ENCODE data around the gene HERC3.

The HERC3 gene

GRCh38 chr4:88725986-88726385 is 133.7 kb downstream of the HERC3 start:
- DNase-seq = no peak
- H3K9me3 ChIP-seq (ENCODE audit: control insufficient read depth, low read length) = no peaks in the 10 kb centered on the region
- H3K27me3 ChIP-seq (replicated peaks; ENCODE audit: control insufficient read depth, insufficient read depth, low read length, poor library complexity, severe bottlenecking) = no peaks in the 10 kb centered on the region
- H3K27ac ChIP-seq (ENCODE audit: insufficient read depth, low read length, poor library complexity, severe bottlenecking) = no peak overlapping the region
- no peaks in the 10 kb centered on the region for H3K4me1 ChIP-seq (ENCODE audit: control insufficient read depth, insufficient read depth, low read length, poor library complexity, severe bottlenecking)
- no peak overlapping the region for H3K4me3 ChIP-seq (ENCODE audit: insufficient read depth, low read depth, low read length, poor library complexity, severe bottlenecking)
- peaks cover 63% of the 10 kb centered on the region for H3K36me3 ChIP-seq (ENCODE audit: control insufficient read depth, insufficient read depth, low read length)

- H3K36me3 ChIP-seq (ENCODE audit: control insufficient read depth, insufficient read depth, low read length) = peaks cover 50% of the 10 kb centered on the region
Measured at GRCh38 chr4:88728146-88728545, 135.9 kb downstream of the HERC3 start.

GRCh38 chr4:88729146-88729760 is 137.0 kb downstream of the HERC3 start:
- no peak overlapping the region for H3K4me3 ChIP-seq (ENCODE audit: insufficient read depth, low read depth, low read length, poor library complexity, severe bottlenecking)
- H3K9me3 ChIP-seq (ENCODE audit: control insufficient read depth, low read length) = no peaks in the 10 kb centered on the region
- no peaks in the 10 kb centered on the region for H3K27me3 ChIP-seq (replicated peaks; ENCODE audit: control insufficient read depth, insufficient read depth, low read length, poor library complexity, severe bottlenecking)
- no peaks in the 10 kb centered on the region for H3K4me1 ChIP-seq (ENCODE audit: control insufficient read depth, insufficient read depth, low read length, poor library complexity, severe bottlenecking)
- H3K36me3 ChIP-seq (ENCODE audit: control insufficient read depth, insufficient read depth, low read length) = peaks cover 43% of the 10 kb centered on the region
- no peak overlapping the region for H3K27ac ChIP-seq (ENCODE audit: insufficient read depth, low read length, poor library complexity, severe bottlenecking)
- DNase-seq = no peak

More at GRCh38 chr4:88728146-88728545, 135.9 kb downstream of the HERC3 start:
- H3K9me3 ChIP-seq (ENCODE audit: control insufficient read depth, low read length) = no peaks in the 10 kb centered on the region
- no peak for DNase-seq
- H3K27ac ChIP-seq (ENCODE audit: insufficient read depth, low read length, poor library complexity, severe bottlenecking) = no peak overlapping the region
- no peak overlapping the region for H3K4me3 ChIP-seq (ENCODE audit: insufficient read depth, low read depth, low read length, poor library complexity, severe bottlenecking)
- no peaks in the 10 kb centered on the region for H3K4me1 ChIP-seq (ENCODE audit: control insufficient read depth, insufficient read depth, low read length, poor library complexity, severe bottlenecking)
- H3K27me3 ChIP-seq (replicated peaks; ENCODE audit: control insufficient read depth, insufficient read depth, low read length, poor library complexity, severe bottlenecking) = no peaks in the 10 kb centered on the region

- H3K9me3 ChIP-seq (ENCODE audit: control insufficient read depth, low read length) = no peaks in the 10 kb centered on the region
- DNase-seq = no peak
- peaks cover 28% of the 10 kb centered on the region for H3K36me3 ChIP-seq (ENCODE audit: control insufficient read depth, insufficient read depth, low read length)
- H3K4me1 ChIP-seq (ENCODE audit: control insufficient read depth, insufficient read depth, low read length, poor library complexity, severe bottlenecking) = no peaks in the 10 kb centered on the region
- H3K27me3 ChIP-seq (replicated peaks; ENCODE audit: control insufficient read depth, insufficient read depth, low read length, poor library complexity, severe bottlenecking) = no peaks in the 10 kb centered on the region
- H3K4me3 ChIP-seq (ENCODE audit: insufficient read depth, low read depth, low read length, poor library complexity, severe bottlenecking) = no peak overlapping the region
- H3K27ac ChIP-seq (ENCODE audit: insufficient read depth, low read length, poor library complexity, severe bottlenecking) = no peak overlapping the region
Measured at GRCh38 chr4:88730811-88731210, 138.5 kb downstream of the HERC3 start.

DNA sequence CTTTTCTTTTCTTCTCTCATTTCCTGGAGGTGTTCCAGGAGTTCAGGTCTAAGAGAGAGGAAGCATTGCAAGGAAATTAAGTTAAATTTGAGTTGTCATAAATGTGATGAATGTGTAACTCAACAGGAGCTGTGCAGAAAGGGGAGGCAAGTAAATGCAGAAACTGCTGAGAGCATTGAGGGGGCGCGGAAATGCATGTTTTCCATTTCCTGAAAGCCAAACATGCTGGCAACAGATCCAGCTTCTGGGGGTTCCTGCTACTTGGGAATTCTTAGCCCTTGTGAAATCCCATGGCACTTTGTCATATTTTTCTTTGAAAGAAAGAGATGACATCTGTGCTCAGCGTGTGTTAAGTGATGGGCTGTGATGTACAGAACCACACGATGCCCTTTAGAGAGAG is 139.1 kb downstream of the HERC3 start:
- H3K27ac ChIP-seq (ENCODE audit: insufficient read depth, low read length, poor library complexity, severe bottlenecking) = no peak overlapping the region
- H3K4me3 ChIP-seq (ENCODE audit: insufficient read depth, low read depth, low read length, poor library complexity, severe bottlenecking) = no peak overlapping the region
- peaks cover 26% of the 10 kb centered on the region for H3K36me3 ChIP-seq (ENCODE audit: control insufficient read depth, insufficient read depth, low read length)
- no peaks in the 10 kb centered on the region for H3K4me1 ChIP-seq (ENCODE audit: control insufficient read depth, insufficient read depth, low read length, poor library complexity, severe bottlenecking)
- DNase-seq = no peak
- no peaks in the 10 kb centered on the region for H3K27me3 ChIP-seq (replicated peaks; ENCODE audit: control insufficient read depth, insufficient read depth, low read length, poor library complexity, severe bottlenecking)
- no peaks in the 10 kb centered on the region for H3K9me3 ChIP-seq (ENCODE audit: control insufficient read depth, low read length)

DNA sequence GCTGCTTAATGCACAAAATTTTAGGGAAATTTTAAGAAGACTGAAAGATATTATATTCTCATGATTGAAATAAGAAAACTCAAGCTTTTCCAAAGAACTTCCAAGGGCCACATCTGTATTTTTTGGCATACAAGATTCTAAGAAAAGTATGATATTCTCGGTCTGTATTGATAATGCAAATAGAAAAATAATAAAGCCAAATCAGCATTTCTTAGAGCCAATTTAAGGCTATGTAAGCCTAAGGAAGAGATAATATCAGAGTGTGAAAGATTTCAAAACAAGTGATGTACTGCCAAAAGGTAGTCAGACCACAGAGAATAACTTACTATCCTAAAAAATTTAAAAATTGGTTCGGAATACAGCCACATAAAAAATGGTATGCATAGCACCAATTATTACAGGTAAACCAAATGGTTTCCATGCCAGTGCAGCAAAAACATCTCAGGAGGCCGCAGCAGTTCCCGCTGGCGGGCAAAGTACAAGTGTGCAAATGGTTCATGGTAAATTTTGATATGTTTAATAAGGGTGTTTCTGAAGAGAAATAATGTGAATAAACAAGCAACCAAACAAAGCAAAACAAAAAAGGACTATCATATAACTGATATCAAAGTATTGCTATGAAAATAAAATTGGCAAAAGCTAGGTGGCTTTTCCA is 140.6 kb downstream of the HERC3 start:
- DNase-seq = no peak
- Histone ChIP-seq H3K4me1 (ENCODE audit: control insufficient read depth, insufficient read depth, low read length, poor library complexity, severe bottlenecking) (no peaks in the 10 kb centered on the region), H3K9me3 (ENCODE audit: control insufficient read depth, low read length) (no peaks in the 10 kb centered on the region), H3K27me3 (replicated peaks; ENCODE audit: control insufficient read depth, insufficient read depth, low read length, poor library complexity, severe bottlenecking) (no peaks in the 10 kb centered on the region), H3K4me3 (ENCODE audit: insufficient read depth, low read depth, low read length, poor library complexity, severe bottlenecking) (no peak overlapping the region), H3K27ac (ENCODE audit: insufficient read depth, low read length, poor library complexity, severe bottlenecking) (no peak overlapping the region), H3K36me3 (ENCODE audit: control insufficient read depth, insufficient read depth, low read length) (peaks cover 20% of the 10 kb centered on the region)

DNA sequence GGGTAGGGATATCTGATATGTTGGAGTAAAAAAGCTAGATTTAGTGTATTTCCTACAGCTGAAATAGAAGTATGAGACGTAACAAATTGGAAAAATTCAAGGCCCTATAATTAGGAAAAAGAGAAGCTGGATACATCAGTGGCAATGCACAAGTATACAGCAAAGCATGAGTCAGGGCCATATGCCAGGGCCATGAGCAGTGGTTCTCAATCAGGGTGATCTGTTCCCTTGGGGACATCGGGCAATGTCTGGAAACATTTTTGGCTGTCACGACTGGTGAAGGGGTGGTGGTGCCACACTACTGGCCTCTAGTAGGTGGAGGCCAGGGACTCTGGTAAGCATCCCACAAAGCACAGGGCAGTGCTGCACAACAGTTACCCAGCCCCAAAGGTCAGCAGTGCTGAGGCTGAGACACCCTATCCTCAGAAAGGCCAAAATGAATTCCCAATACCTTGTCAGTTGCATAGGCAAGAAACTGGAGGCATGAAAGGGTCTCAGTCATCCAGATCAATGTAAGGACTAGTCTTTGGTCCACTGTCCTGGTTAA is 142.2 kb downstream of the HERC3 start:
- H3K4me3 ChIP-seq (ENCODE audit: insufficient read depth, low read depth, low read length, poor library complexity, severe bottlenecking) = no peak overlapping the region
- no peaks in the 10 kb centered on the region for H3K9me3 ChIP-seq (ENCODE audit: control insufficient read depth, low read length)
- peaks cover 17% of the 10 kb centered on the region for H3K36me3 ChIP-seq (ENCODE audit: control insufficient read depth, insufficient read depth, low read length)
- no peak for DNase-seq
- no peaks in the 10 kb centered on the region for H3K4me1 ChIP-seq (ENCODE audit: control insufficient read depth, insufficient read depth, low read length, poor library complexity, severe bottlenecking)
- no peak overlapping the region for H3K27ac ChIP-seq (ENCODE audit: insufficient read depth, low read length, poor library complexity, severe bottlenecking)
- H3K27me3 ChIP-seq (replicated peaks; ENCODE audit: control insufficient read depth, insufficient read depth, low read length, poor library complexity, severe bottlenecking) = no peaks in the 10 kb centered on the region

DNA sequence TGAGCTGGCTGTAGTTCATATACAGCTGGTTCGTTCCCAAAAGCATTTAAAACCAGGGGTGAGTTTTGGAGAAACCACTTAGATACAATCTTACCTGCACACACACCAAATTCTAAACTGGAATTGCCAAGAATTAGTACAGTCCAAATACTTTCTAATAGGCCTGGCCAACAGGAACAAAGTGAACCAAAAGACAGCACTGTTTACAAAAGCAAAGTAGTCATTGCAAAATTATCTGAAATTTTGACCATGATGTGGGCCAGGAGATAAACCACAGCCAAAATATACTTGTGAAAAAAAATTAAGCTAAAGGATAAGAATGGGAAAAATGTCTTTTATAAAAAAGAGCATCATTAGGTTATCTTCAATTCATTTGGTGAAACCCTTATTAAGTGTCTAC is 143.3 kb downstream of the HERC3 start:
- Histone ChIP-seq H3K27ac (ENCODE audit: insufficient read depth, low read length, poor library complexity, severe bottlenecking) (no peak overlapping the region), H3K9me3 (ENCODE audit: control insufficient read depth, low read length) (no peaks in the 10 kb centered on the region), H3K27me3 (replicated peaks; ENCODE audit: control insufficient read depth, insufficient read depth, low read length, poor library complexity, severe bottlenecking) (no peaks in the 10 kb centered on the region), H3K4me1 (ENCODE audit: control insufficient read depth, insufficient read depth, low read length, poor library complexity, severe bottlenecking) (no peaks in the 10 kb centered on the region), H3K36me3 (ENCODE audit: control insufficient read depth, insufficient read depth, low read length) (peaks cover 14% of the 10 kb centered on the region), H3K4me3 (ENCODE audit: insufficient read depth, low read depth, low read length, poor library complexity, severe bottlenecking) (no peak overlapping the region)
- DNase-seq = no peak

GRCh38 chr4:88736264-88736663 is 144.0 kb downstream of the HERC3 start:
- Histone ChIP-seq H3K9me3 (ENCODE audit: control insufficient read depth, low read length) (no peaks in the 10 kb centered on the region), H3K27ac (ENCODE audit: insufficient read depth, low read length, poor library complexity, severe bottlenecking) (no peak overlapping the region), H3K36me3 (ENCODE audit: control insufficient read depth, insufficient read depth, low read length) (peaks cover 14% of the 10 kb centered on the region), H3K4me3 (ENCODE audit: insufficient read depth, low read depth, low read length, poor library complexity, severe bottlenecking) (no peak overlapping the region), H3K4me1 (ENCODE audit: control insufficient read depth, insufficient read depth, low read length, poor library complexity, severe bottlenecking) (no peaks in the 10 kb centered on the region), H3K27me3 (replicated peaks; ENCODE audit: control insufficient read depth, insufficient read depth, low read length, poor library complexity, severe bottlenecking) (no peaks in the 10 kb centered on the region)
- no peak for DNase-seq

GRCh38 chr4:88737307-88737941 is 145.1 kb downstream of the HERC3 start:
- no peaks in the 10 kb centered on the region for H3K27me3 ChIP-seq (replicated peaks; ENCODE audit: control insufficient read depth, insufficient read depth, low read length, poor library complexity, severe bottlenecking)
- H3K4me1 ChIP-seq (ENCODE audit: control insufficient read depth, insufficient read depth, low read length, poor library complexity, severe bottlenecking) = no peaks in the 10 kb centered on the region
- no peaks in the 10 kb centered on the region for H3K9me3 ChIP-seq (ENCODE audit: control insufficient read depth, low read length)
- peaks cover 10% of the 10 kb centered on the region for H3K36me3 ChIP-seq (ENCODE audit: control insufficient read depth, insufficient read depth, low read length)
- DNase-seq = no peak
- no peak overlapping the region for H3K4me3 ChIP-seq (ENCODE audit: insufficient read depth, low read depth, low read length, poor library complexity, severe bottlenecking)
- no peak overlapping the region for H3K27ac ChIP-seq (ENCODE audit: insufficient read depth, low read length, poor library complexity, severe bottlenecking)

Measured in effector memory CD4-positive, alpha-beta T cell (primary cell).